HG03139 (cell line): Measurements from ENCODE around the gene IFT122.

Source experiments
- ATAC-seq: cut with Tn5 transposase; IDR thresholded peaks from one replicate; pipeline ENCODE4 v1.9.1; 2021; ENCODE audit not compliant: unreplicated experiment

The IFT122 gene

DNA sequence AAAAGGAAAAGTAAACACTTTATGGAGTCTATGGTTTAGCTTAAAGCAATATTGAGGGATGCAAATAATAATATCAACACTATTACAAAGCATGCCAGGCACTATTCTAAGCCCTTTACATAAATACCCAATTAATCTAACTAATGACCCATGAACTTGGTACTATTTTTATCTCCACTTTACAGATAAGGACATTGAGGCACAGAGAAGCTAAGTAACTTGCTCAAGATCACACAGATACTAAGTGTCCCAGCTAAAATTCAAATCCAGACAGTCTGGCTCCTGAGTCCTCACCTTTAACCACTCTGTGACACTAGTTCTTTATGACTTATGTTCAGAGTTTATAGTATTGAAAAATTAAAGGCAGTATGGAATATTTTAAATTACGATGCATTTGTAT is 5.9 kb upstream of the IFT122 start:
- no peak for ATAC-seq

GRCh38 chr3:129435367-129435766 is 4.7 kb upstream of the IFT122 start:
- no peak for ATAC-seq

GRCh38 chr3:129439226-129439816 is 703 bp upstream of the IFT122 start:
- no peak for ATAC-seq

DNA sequence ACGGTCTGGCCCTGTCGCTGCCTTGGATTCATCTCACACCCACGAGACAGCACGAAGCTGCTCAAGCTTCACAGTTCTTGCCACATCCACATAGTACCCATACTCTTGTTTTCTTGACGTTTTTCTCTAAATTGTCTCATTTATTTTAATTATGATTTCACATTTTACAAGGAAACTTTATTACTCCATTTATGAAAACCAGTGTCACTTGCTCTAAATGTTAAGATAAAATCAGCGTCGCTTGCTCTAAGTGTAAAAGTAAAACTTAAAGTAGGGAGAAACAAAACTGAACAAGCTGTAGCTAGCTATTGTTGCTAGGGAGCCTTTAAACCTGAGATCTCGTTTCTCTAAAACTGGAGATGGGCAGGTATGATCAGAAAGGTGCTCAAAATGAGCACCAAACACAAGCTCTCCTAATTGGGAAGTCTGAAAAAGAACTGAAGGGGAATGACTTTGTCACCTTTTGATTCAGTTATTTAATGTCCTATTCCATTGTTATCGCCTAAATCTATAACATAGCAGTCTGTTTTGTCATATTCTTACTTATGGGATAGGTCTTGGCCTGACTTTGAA is 680 bp downstream of the IFT122 start:
- no peak for ATAC-seq

DNA sequence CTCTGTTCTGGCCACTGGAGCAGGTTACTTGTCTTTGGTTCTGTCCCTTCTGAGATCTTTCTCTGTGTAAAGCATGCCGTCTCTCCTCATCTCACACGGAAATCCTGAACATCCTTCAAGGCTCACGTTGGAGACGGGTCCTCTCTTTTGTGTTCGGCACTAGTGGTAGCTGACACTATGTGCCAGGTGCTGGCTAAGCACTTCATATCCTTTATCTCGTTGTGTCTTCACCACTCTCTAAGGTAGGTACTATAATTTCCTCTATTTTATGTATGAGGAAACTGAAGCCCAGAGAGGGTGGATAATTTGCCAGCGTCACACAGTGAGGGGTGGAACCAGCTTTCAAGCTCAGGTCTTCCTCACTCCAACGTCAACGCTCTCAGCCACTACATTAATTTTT is 1.2 kb downstream of the IFT122 start:
- ATAC-seq: no peak

DNA sequence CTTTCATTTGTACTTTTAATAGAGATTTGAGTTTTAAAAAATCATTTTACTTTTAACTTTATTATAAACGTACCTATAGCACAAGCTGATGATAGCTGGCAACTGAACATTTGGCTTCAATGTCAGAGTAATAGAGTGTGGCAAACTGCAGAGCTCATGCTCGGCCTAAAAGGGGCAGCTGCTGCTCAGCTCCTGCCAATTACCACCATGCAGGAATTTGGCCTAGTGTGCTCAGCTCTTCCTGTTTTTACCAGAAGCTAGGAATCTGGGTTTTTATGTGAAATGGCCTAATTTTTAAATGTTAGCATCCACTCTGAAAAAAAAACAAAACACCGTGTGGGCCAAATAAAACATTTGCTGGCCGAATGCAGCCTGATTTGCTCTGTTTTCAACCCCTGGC is 1.8 kb downstream of the IFT122 start:
- no peak for ATAC-seq

DNA sequence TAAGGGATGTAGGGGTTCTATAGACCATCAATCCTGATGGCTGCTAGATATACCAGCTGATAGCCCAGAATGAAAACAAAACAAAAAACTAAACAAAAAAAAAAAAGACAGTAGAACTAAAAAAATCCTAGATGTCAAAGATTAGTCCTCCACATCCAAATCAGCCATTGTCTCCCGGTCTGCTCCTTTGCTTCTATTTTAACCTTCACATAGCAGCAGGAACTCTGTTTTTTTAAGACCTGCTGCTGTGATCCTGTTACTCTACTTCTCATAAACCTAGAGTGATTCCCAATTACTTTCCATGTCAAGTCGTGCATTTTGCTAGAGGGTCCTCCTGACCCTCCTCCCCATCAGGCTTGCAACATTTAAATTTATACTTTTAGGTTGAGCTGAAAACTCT is 2.5 kb downstream of the IFT122 start:
- no peak for ATAC-seq

- ATAC-seq: no peak
Observed at GRCh38 chr3:129442947-129443346, 2.9 kb downstream of the IFT122 start.

- no peak for ATAC-seq
Observed at GRCh38 chr3:129445471-129445870, 5.4 kb downstream of the IFT122 start.

DNA sequence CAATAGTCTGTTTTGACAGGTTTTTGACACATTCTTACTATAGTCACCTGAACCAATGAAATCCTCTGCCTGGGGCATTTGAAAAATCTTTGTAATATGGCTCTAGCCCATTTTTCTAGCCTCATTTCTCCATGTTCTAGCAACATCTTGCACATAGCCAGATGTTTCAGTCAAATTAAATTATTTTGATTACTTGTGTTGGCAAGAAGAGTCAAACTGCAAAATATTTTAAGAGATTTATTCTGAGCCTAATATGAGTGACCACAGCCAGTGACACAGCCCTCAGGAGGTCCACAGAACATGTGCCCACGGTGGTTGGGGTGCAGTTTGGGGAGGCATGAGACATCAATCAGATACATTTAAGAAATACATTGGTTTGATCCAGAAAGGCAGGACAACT is 6.9 kb downstream of the IFT122 start:
- ATAC-seq: no peak

DNA sequence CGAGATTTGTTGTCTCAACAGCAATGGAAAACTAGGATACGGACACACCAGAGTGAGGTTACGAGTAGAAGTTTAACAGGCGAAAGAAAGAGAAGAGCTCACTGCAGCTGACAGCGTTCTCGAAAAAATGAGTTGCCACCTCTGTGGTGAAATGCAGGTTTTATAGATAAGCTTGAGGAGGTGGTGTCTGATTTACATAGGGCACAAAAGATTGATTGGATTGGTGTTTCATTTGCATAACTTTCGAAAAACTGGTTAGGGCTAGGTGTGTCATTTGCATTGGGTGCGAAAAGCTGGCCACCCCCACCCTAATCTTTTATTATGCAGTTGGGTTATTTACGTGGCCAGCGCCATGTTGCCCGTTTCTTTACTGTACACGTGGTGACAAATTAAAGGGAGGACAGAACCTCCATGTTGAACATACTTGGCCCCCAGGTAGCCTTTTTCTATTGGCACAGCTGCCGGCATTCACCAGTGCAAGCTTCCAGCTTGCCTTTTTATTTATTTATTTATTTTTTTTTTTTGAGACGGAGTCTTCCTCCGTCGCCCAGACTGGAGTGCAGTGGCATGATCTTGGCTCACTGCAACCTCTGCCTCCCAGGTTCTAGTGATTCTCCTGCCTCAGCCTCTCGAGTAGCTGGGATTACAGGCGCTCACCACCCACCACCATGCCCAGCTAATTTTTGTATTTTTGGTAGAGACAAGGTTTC is 8.3 kb downstream of the IFT122 start:
- ATAC-seq: no peak

DNA sequence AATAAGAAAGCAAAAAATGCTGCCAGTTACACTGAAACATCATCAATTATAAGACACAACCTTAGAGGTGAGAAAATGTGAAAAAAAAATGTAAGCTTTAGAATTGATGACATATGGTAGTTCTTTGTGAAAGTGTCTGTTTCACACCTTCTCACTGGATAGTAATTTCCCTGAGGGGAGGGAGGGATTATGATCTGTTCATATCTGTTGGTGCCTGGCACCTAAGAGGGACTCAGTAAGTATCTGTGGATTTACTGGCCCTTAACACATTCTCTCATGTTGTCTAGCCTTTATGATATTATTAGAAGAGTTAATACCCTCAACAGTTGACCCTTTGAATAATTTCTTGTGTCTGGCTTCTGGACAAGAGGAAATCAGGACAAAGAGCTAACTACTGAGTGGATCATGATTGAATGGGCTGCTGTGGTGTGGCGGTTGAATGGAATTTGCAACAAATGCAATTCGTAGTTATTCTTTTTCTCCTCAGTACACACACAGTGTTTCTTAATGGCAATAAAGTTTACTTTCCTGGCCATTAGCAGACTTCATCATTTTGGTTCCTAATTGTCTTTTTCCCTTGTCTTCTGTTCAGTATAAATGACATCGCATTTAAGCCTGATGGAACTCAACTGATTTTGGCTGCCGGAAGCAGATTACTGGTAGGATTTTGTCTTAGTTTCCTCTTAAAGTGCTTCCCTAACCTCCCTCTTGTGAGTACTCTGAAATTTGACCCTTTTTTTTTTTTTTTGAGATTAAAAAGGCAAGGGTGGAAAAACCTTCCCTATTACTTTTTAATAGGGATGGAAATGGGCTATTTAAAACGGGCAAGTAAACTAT is 9.5 kb downstream of the IFT122 start:
- no peak for ATAC-seq

GRCh38 chr3:129453732-129454131 is 13.7 kb downstream of the IFT122 start:
- ATAC-seq: no peak

DNA sequence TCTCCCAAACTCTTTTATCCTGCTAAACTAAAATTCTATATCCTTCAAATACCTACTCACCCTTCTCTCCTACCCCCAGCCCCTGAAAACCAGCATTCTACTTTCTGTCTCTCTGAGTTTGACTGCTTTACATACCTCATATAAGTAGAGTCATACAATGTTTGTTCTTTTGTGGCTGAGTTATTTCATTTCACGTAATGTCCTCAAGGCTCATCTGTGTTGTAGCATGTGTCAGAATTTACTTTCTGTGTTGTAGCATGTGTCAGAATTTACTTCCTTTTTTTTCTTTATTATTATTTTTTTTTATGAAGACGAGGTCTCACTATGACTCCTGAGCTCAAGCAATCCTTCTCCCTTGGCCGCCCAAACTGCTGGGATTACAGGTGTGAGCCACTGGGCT is 20.1 kb downstream of the IFT122 start:
- no peak for ATAC-seq

DNA sequence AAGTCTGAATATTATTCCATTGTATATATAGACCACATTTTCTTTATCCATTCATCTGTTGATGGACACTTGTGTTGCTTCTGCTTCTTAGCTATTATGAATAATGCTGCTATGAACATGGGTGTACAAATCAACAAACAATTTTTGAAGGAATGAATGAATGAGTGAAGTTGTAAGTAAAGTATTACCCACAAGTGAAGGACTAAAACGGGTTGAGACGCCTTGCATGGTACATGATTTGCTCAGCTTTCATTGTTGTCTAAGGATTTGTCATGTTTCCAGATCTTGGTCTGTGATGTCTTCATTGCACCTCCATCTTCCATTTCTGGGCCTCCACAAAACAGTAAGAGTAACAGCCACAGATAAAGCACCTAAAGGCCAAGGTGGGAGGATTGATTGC is 20.5 kb downstream of the IFT122 start:
- no peak for ATAC-seq

DNA sequence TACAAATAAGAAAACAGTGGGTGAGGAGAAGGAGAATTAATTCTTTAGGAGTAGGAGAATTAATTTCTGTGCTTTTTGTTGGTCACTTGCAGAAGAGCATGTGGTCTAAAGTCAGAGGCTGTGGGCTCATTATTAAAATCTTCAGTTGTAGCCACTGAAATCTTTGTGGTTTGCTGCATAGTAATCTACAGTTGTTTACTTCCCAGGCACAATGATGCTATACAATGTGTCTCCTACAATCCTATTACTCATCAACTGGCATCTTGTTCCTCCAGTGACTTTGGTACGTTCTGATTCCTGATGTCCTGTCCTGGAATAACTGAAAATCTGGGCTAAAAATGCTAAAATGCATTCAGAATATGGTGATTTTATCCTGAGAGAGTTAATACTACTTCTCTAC is 21.0 kb downstream of the IFT122 start:
- no peak for ATAC-seq

GRCh38 chr3:129461461-129462146 is 21.6 kb downstream of the IFT122 start:
- ATAC-seq: no peak

- no peak for ATAC-seq
Observed at GRCh38 chr3:129462361-129462968, 22.4 kb downstream of the IFT122 start.

DNA sequence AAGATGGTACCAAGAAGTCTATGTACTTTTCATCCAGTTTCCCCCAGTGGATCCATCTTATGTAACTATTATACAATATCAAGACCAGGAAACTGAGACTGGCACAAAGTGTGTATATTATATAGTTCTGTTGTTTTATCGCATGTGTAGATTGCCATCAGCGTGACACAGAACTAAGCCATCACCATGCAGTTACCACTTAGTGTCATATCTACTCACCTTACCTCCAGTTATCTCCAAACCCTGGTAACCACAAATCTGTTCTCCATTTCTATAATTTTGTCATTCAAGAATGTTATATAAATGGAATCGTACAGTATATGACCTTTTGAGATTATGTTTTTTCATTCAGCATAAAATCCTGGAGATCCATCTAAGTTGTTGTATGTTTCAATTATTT is 23.1 kb downstream of the IFT122 start:
- no peak for ATAC-seq

- no peak for ATAC-seq
Observed at GRCh38 chr3:129463716-129464115, 23.7 kb downstream of the IFT122 start.

DNA sequence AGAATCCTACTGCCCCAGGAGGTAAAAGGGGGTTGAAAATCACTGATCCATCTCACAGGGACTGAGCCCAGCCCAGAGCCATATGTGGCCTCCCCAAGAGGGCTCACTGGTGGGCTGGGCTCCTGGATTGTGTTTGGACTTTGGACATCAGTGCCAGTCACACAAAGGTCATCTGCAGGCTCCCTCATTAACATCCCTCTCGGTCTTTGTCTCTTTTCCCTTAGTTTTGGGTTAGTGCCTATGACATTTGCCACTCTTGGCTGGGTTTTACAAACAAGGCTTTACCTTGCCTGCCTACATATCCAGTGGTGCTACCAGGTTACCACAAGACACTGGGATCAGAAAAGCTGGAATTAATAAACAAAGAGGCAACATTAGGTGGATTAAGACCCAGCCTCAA is 27.9 kb downstream of the IFT122 start:
- no peak for ATAC-seq
